Vagina (tissue), 2 donors: ENCODE measurements around the gene IGFLR1. TPM values are rescaled to one million over a fixed set of nuclear protein-coding genes. Genes with fewer than 3 reads are reported as not detected.

ENCODE experiments used
- DNase-seq, 2 donors: peaks; one replicate each; pipeline ENCODE4 v3.0.0-alpha.2; 2017; ENCODE audit errors: extremely low spot score in 2 of 2
- H3K27ac ChIP-seq: fragments of 200-600 bp; sonication (generic); one replicate; pipeline ENCODE4 v1.5.1; 2019
- H3K27me3 ChIP-seq: fragments of 200-600 bp; sonication (generic); one replicate; pipeline ENCODE4 v1.5.1; 2019
- H3K36me3 ChIP-seq, 2 donors: fragments of 200-600 bp; sonication (generic); one replicate each; pipeline ENCODE4 v1.5.1; 2017 to 2019
- H3K4me1 ChIP-seq: fragments of 200-600 bp; sonication (generic); one replicate; pipeline ENCODE4 v1.5.1; 2019
- H3K4me3 ChIP-seq, 2 donors: fragments of 200-600 bp; sonication (generic); 1 replicate in 1 of 2; 2 replicates in 1 of 2; pipeline ENCODE4 v1.5.1; 2016 to 2019
- H3K9me3 ChIP-seq: fragments of 200-600 bp; sonication (generic); one replicate; pipeline ENCODE4 v1.5.1; 2019
- CTCF ChIP-seq, 3 experiments: fragments of 450-650 bp in 2 of 3; fragments of 200-600 bp in 1 of 3; sonication (generic) in 1 of 3; IDR thresholded peaks; one replicate each; pipeline ENCODE4 v1.5.1; 2017 to 2019; ENCODE audit warnings: antibody characterized with exemption in 3 of 3, mild to moderate bottlenecking in 2 of 3, moderate library complexity in 2 of 3
- POLR2A ChIP-seq, 2 donors: fragments of 450-650 bp; IDR thresholded peaks; one replicate each; pipeline ENCODE4 v1.6.1; 2017; ENCODE audit warnings: antibody characterized with exemption in 2 of 2, mild to moderate bottlenecking in 2 of 2, moderate library complexity in 2 of 2
- POLR2AphosphoS5 ChIP-seq, 2 donors: sonication (generic); formaldehyde crosslinking; IDR thresholded peaks; one replicate each; pipeline ENCODE4 v1.9.0; 2017; ENCODE audit warnings: antibody characterized with exemption in 2 of 2, mild to moderate bottlenecking in 2 of 2, low read depth in 1 of 2; ENCODE audit not compliant: insufficient read depth in 1 of 2
- intact Hi-C: fragments of 100-400 bp; cut with DNase I; formaldehyde crosslinking; loops from one replicate; pipeline ENCODE4 v1.15.1; 2023
- total RNA-seq: library from RNA; depleted of rRNA; stranded (reverse); fragments of >200 nt; gene quantifications from one replicate; pipeline ENCODE4 v1.2.3, GENCODE V29; 2016

Gene IGFLR1
- total RNA-seq, 1 donor from 2014 or later = 7.4 TPM

- H3K9me3 ChIP-seq = no peaks in the 10 kb centered on the region
- DNase-seq = no peak
- no peaks in the 10 kb centered on the region for H3K27me3 ChIP-seq
- H3K4me1 ChIP-seq = peaks cover 14% of the 10 kb centered on the region
- no peak for TF ChIP-seq CTCF (IDR thresholded peaks at IDR 0.05)
- no peak for TF ChIP-seq POLR2A (IDR thresholded peaks at IDR 0.05)
- no peak for TF ChIP-seq POLR2AphosphoS5 (IDR thresholded peaks at IDR 0.05; ENCODE audit: insufficient read depth in 1 of 2, low read depth in 1 of 2)
- no peak overlapping the region for H3K27ac ChIP-seq
- no peaks in the 10 kb centered on the region for H3K36me3 ChIP-seq
- intact Hi-C loops = loop anchor here (10.0 kb wide), 1 partner anchor 221 kb away; the partner anchor contains the start of gene LRFN3
- H3K4me3 ChIP-seq = no peak overlapping the region
Observed at GRCh38 chr19:35713506-35713850, 28.8 kb downstream of the IGFLR1 start.

- Histone ChIP-seq H3K27ac (no peak overlapping the region), H3K4me1 (peaks cover 14% of the 10 kb centered on the region), H3K27me3 (no peaks in the 10 kb centered on the region), H3K9me3 (no peaks in the 10 kb centered on the region), H3K4me3 (no peak overlapping the region), H3K36me3 (no peaks in the 10 kb centered on the region)
- intact Hi-C loops = loop anchor here (10.0 kb wide), 1 partner anchor 222 kb away; the partner anchor contains the start of gene LRFN3
- TF ChIP-seq CTCF (IDR thresholded peaks at IDR 0.05) = no peak
- TF ChIP-seq POLR2A (IDR thresholded peaks at IDR 0.05) = no peak
- no peak for TF ChIP-seq POLR2AphosphoS5 (IDR thresholded peaks at IDR 0.05; ENCODE audit: insufficient read depth in 1 of 2, low read depth in 1 of 2)
- no peak for DNase-seq
Observed at GRCh38 chr19:35712567-35713505, 29.4 kb downstream of the IGFLR1 start.

GRCh38 chr19:35710784-35711723 is 31.2 kb downstream of the IGFLR1 start:
- no peak for DNase-seq
- Histone ChIP-seq H3K36me3 (no peaks in the 10 kb centered on the region), H3K9me3 (no peaks in the 10 kb centered on the region), H3K4me1 (peaks cover 10% of the 10 kb centered on the region), H3K4me3 (no peak overlapping the region), H3K27ac (no peak overlapping the region), H3K27me3 (no peaks in the 10 kb centered on the region)
- intact Hi-C loops = loop anchor here (10.0 kb wide), 1 partner anchor 224 kb away; the partner anchor contains the start of gene LRFN3
- no peak for TF ChIP-seq POLR2A (IDR thresholded peaks at IDR 0.05)
- TF ChIP-seq POLR2AphosphoS5 (IDR thresholded peaks at IDR 0.05; ENCODE audit: insufficient read depth in 1 of 2, low read depth in 1 of 2) = no peak
- TF ChIP-seq CTCF (IDR thresholded peaks at IDR 0.05) = no peak

- H3K36me3 ChIP-seq = no peaks in the 10 kb centered on the region
- no peaks in the 10 kb centered on the region for H3K4me1 ChIP-seq
- TF ChIP-seq POLR2A (IDR thresholded peaks at IDR 0.05) = no peak
- TF ChIP-seq POLR2AphosphoS5 (IDR thresholded peaks at IDR 0.05; ENCODE audit: insufficient read depth in 1 of 2, low read depth in 1 of 2) = no peak
- TF ChIP-seq CTCF (IDR thresholded peaks at IDR 0.05) = no peak
- DNase-seq = no peak
- no peaks in the 10 kb centered on the region for H3K9me3 ChIP-seq
- no peak overlapping the region for H3K27ac ChIP-seq
- H3K27me3 ChIP-seq = no peaks in the 10 kb centered on the region
- intact Hi-C loops = no loop called here
- no peak overlapping the region for H3K4me3 ChIP-seq
Observed at GRCh38 chr19:35708391-35708790, 33.9 kb downstream of the IGFLR1 start.
